GM12892 (cell line): ENCODE data around the gene TBC1D3B.
"Not testable (repeated sequence)": the region's sequence is repeated elsewhere in the genome, so short reads cannot be mapped to it uniquely, and the experiment has no call there.

Experiments
- DNase-seq: peaks from one replicate; pipeline ENCODE4 v3.0.0; 2011; ENCODE audit not compliant: insufficient read length
- FAIRE-seq: peaks from 2 replicates; lab custom pipeline; 2011; peaks lifted over from hg19 to GRCh38; lab: Jason Lieb, UNC
- POLR2A ChIP-seq: IDR thresholded peaks from 2 replicates; pipeline ENCODE4 v1.6.1; 2011; ENCODE audit warnings: low read depth, low read length, control low read depth
- POLR2AphosphoS5 ChIP-seq: IDR thresholded peaks from 2 replicates; pipeline ENCODE4 v1.6.1; 2011; ENCODE audit warnings: low read depth, low read length, control low read depth
- TAF1 ChIP-seq: IDR thresholded peaks from 2 replicates; pipeline ENCODE4 v1.6.1; 2011; ENCODE audit warnings: low read depth, mild to moderate bottlenecking, control low read depth, low read length, borderline replicate concordance

Gene TBC1D3B

GRCh38 chr17:36130346-36130745, 46.1 kb downstream of the TBC1D3B start:
- FAIRE-seq, result no peak

DNA sequence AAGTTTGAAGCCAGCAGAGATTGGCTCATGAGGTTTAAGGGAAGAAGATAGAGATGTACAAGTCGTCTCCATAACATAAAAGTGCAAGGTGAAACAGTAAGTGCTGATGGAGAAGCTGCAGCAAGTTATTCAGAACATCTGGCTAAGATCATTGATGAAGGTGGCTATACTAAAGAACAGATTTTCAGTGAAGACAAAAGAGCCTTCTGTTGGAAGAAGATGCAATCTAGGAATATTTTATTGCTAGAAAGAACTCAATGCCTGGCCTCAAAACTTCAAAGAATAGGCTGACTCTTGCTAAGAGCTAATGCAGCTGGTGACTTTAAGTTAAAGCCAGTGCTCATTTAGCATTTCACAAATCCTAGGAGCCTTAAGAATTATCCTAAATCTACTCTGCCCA, 46.8 kb downstream of the TBC1D3B start:
- DNase-seq (no peak), FAIRE-seq (no peak)
- no peak for TF ChIP-seq POLR2AphosphoS5
- no peak for TF ChIP-seq TAF1
- no peak for TF ChIP-seq POLR2A

More at GRCh38 chr17:36130346-36130745, 46.1 kb downstream of the TBC1D3B start:
- no peak for DNase-seq
- no peak for TF ChIP-seq POLR2A
- TF ChIP-seq POLR2AphosphoS5, result no peak
- TF ChIP-seq TAF1, result no peak

DNA sequence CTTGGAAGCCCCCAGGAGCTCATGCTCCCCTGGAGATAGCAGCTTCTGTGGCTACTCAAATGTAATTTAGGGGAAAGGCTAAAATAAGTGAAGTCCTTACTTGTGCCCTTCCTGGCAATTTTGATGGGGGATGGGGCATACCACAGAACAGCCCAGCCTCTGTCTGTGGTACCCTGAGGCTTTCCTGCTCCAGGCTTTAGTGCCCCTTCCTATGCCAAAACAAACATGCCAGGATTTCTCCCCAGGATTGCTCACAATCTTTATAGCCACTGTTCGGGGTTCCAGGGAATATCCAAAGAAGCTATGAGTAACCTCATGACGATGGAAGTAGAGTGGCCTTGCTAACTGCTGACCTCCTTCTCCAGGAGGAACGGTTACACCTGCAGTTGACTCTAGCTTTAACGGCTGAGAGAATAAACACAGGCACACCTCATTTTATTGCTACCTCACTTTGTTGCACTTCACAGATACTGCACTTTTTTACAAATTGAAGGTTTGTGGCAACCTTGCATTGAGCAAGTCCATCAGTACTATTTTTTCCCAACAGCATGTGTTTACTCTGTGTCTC, 47.9 kb downstream of the TBC1D3B start:
- FAIRE-seq, result no peak

DNA sequence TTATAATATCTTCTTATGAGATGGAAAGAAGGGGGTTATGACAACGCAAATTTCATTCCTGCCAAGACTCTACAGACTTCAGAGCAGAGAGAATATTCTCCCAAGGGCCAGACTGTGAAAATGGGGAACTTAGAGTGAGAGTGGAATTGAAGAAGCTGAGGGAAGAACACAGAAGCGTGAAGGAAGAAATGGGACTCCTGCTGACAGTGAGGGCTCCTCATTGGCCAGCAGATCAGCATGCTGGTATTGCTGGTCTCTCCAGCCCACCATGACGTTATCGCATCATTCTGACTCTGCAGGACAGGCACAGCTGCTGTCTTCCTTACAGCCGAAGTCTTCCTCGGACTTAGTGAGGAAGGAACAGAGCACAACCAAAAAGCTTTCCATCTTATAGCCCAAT, 48.5 kb downstream of the TBC1D3B start:
- FAIRE-seq (no peak), DNase-seq (no peak)
- TF ChIP-seq POLR2A (peak; percentile 5; the same call in 1 of the 2 replicates), TAF1 (no peak), POLR2AphosphoS5 (no peak)

More for the DNA sequence above, 47.9 kb downstream of the TBC1D3B start:
- TF ChIP-seq POLR2A, result no peak
- TF ChIP-seq POLR2AphosphoS5, result no peak
- no peak for TF ChIP-seq TAF1
- DNase-seq, result no peak

- TF ChIP-seq POLR2A, result peak; percentile 33; the same call in 1 of the 2 replicates
- TF ChIP-seq POLR2AphosphoS5, result 0 out of 2 replicates have a peak, but pooled peaks have one; percentile 26
- TF ChIP-seq TAF1, result no peak
Observed at GRCh38 chr17:36127199-36127893, 49.1 kb downstream of the TBC1D3B start.

GRCh38 chr17:36124879-36125824, 51.3 kb downstream of the TBC1D3B start:
- FAIRE-seq, result no peak
- no peak for DNase-seq
- no peak for TF ChIP-seq POLR2A
- TF ChIP-seq POLR2AphosphoS5, result no peak
- TF ChIP-seq TAF1, result no peak

More at GRCh38 chr17:36127199-36127893, 49.1 kb downstream of the TBC1D3B start:
- DNase-seq (no peak), FAIRE-seq (no peak)

DNA sequence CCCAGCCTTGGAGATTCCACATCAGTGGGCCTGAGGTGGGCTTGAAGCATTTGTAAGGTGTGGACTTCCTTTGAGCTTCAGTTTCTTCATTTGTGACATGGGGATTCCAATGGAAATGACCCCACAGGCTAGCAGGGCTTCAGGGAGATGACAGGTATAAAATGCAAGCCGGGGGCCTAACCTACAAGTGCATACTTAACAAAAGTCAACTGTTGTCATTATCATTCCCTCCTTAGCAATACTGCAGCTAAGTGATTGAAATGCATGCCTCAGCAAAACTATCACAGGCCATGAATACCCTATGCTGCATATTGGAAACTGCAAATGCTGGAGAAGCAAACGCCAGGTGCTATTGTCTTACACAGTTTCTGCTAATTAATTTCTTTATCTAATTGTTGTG, 53.0 kb downstream of the TBC1D3B start:
- DNase-seq (no peak), FAIRE-seq (no peak)
- TF ChIP-seq TAF1 (no peak), POLR2AphosphoS5 (no peak), POLR2A (no peak)

DNA sequence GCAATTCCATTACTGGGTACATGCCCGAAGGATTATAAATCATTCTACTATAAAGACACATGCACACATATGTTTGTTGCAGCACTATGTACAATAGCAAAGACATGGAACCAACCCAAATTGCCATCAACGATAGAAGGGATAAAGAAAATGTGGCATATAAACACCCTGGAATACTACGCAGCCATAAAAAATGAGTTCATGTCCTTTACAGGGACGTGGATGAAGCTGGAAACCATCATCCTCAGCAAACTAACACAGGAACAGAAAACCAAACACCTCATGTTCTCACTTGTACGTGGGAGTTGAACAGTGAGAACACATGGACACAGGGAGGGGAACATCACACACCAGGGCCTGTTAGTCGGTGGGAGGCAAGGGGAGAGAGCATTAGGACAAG, 55.3 kb downstream of the TBC1D3B start:
- FAIRE-seq, DNase-seq: not testable (repeated sequence)

DNA sequence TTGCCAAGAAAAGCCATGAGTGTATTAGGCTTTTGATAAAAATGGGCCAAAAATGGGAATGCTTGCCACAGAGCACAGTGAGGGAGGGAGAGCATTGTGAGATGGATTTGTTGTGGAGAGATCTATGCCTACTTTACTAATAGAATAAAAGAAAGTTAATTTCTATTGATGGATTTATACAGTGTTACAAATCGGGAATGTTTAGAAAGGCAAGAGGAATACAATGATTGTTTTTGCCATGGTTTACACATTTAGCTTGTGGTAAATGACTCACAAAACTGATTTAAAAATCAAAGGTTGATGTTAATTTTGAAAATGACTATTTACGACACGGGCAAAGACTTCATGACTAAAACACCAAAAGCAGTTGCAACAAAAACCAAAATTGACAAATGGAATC, 56.2 kb downstream of the TBC1D3B start:
- FAIRE-seq, result no peak
- no peak for DNase-seq
- TF ChIP-seq POLR2A, result no peak
- no peak for TF ChIP-seq TAF1
- no peak for TF ChIP-seq POLR2AphosphoS5

- no peak for DNase-seq
- TF ChIP-seq POLR2AphosphoS5 (no peak), TAF1 (no peak), POLR2A (no peak)
- no peak for FAIRE-seq
Observed at GRCh38 chr17:36118477-36119353, 57.7 kb downstream of the TBC1D3B start.
